NB4 (cell line): ENCODE data around the gene FAM53B.

Experiments
- DNase-seq: peaks from one replicate; pipeline ENCODE4 v3.0.0; 2010; ENCODE audit warnings: low read depth
- H3K4me3 ChIP-seq: one replicate; pipeline ENCODE4 v1.5.1; 2011; ENCODE audit warnings: mild to moderate bottlenecking, low read depth, low read length, moderate library complexity
- CTCF ChIP-seq: IDR thresholded peaks from one replicate; pipeline ENCODE4 v1.5.1; 2012; ENCODE audit warnings: low read depth, low read length
- MYC ChIP-seq: IDR thresholded peaks from 2 replicates; pipeline ENCODE4 v1.6.1; 2011; ENCODE audit warnings: low read depth, low read length
- POLR2A ChIP-seq: IDR thresholded peaks from 2 replicates; pipeline ENCODE4 v1.6.1; 2011; ENCODE audit warnings: mild to moderate bottlenecking; ENCODE audit not compliant: insufficient read length; ENCODE audit errors: extremely low read depth
- TF ChIP-seq, protein P1 (sequence below): IDR thresholded peaks from 2 replicates; pipeline ENCODE4 v1.6.1; 2011; ENCODE audit warnings: low read depth, low read length

Gene FAM53B

DNA sequence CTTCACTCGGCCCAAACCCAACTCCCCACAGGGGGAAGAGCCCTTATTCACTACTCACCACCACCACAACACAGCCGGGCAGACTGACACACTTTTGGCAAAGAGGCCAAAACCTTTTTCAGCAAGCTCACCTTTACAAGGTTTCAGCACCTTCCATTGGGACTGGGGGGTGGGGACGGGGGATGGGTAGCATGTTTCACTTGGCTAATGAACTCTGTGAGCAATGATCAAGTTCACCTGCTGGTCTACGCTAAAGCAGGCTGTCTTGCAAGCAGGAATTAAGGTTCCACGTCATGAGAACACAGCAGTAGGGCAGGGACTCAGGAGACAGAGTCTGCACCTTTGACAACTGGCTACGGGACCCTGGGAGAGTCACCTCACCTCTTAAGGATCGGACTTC is 7.0 kb downstream of the FAM53B start:
- TF ChIP-seq MYC (no peak), CTCF (no peak), POLR2A (no peak)
- TF ChIP-seq, protein P1, sequence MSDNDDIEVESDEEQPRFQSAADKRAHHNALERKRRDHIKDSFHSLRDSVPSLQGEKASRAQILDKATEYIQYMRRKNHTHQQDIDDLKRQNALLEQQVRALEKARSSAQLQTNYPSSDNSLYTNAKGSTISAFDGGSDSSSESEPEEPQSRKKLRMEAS, result no peak
- no peak overlapping the region for H3K4me3 ChIP-seq
- no peak for DNase-seq

GRCh38 chr10:124736491-124737136 is 7.6 kb downstream of the FAM53B start:
- DNase-seq, result no peak
- TF ChIP-seq POLR2A, result no peak
- TF ChIP-seq CTCF, result no peak
- TF ChIP-seq MYC, result no peak
- TF ChIP-seq, protein P1, result no peak
- no peak overlapping the region for H3K4me3 ChIP-seq

- no peak for TF ChIP-seq POLR2A
- TF ChIP-seq MYC, result no peak
- TF ChIP-seq, protein P1, result no peak
- DNase-seq, result no peak
- no peak overlapping the region for H3K4me3 ChIP-seq
These were observed 8.5 kb downstream of the FAM53B start for GRCh38 chr10:124735491-124736286.

DNA sequence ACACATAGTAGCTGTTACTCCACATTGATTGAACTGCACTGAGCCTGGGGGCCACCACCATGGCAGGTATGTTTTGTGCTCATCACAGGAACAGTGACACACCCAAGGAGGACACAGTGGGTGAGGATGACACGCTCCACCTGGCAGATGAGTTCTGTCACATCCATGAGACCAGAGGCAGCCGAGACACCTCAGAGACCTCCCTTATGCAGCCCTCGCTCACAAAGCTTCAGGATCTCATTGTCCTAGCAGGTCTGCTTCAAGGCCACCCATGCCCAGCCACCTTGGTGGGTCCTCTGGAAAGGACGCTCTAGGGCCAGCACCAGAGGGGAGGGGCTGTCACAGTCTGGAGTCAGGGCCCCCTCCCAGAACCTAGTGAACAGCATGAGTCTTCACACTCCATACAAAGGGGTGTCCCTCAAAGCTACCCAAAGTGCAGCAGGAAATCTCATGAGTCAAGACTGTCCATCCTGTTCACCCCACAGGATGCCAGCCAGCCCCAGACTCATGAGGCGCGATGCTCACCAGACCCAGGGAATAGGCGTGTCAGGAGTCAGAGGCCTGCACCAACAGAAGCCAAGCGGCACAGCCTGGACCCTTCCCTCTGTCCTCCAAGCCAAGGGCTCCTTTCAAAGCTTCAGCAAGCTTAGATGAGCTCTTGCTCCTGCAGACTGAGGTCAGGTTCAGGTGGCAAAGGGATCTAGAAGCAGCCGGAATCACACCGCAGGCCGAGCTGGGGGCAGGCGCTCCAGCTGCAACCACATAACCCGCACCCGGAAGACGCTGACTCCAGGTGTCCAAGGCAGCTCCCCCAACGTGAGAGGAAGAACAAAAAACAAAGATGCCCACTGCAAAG is 9.6 kb downstream of the FAM53B start:
- TF ChIP-seq MYC, result no peak
- no peak for TF ChIP-seq CTCF
- TF ChIP-seq, protein P1, result no peak
- no peak for TF ChIP-seq POLR2A
- no peak for DNase-seq
- H3K4me3 ChIP-seq, result no peak overlapping the region

DNA sequence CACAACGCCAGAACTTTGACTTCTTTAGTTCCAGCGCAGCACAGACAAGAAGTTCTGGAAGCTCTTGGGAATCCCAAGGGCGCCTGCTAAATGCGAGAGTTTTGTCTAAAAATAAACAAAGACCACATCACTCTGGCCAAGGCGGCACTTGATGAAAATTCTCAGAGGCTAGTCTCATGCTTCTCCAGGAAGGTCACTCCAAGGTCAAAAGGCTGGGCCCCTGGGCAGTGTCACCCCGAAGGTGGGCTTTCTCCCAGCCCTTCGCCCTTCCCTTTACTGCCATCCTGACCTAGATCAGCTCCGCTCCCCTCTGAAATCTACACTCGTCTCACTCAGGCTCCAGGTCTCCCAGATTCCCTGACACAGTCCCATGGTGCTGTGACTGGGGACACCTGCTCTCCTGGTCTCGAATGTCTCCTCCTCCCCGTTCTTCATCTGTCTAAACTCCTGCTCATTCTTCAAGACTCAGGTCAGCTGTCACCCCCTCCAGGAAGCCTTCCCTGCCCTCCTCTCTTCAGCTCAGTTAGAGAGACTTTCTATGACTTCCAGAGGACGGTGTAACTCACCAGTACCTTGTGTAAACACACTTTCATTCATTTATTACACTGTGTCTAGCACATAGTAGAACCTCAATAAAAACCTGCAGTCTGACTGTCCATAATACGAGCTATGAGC is 10.5 kb downstream of the FAM53B start:
- DNase-seq, result no peak
- H3K4me3 ChIP-seq, result no peak overlapping the region

More for the DNA sequence above, 10.5 kb downstream of the FAM53B start:
- TF ChIP-seq MYC, result no peak
- TF ChIP-seq, protein P1, result no peak
- no peak for TF ChIP-seq CTCF
- TF ChIP-seq POLR2A, result no peak
